Naive B cell (primary cell): ENCODE data around the gene CNDP1. TPM values are rescaled to one million over a fixed set of nuclear protein-coding genes. Genes with fewer than 3 reads are reported as not detected.
"Not testable (repeated sequence)": the region's sequence is repeated elsewhere in the genome, so short reads cannot be mapped to it uniquely, and the experiment has no call there.

Source experiments
- ATAC-seq, 2 donors: fragments of 150-1000 bp; cut with Tn5 transposase; 2 replicates each; pipeline ENCODE4 v1.10.0; 2021; ENCODE audit warnings: low read depth in 2 of 2, mild to moderate bottlenecking in 2 of 2, moderate library complexity in 2 of 2
- DNase-seq: peaks from one replicate; pipeline ENCODE4 v3.0.0; 2022
- H3K27ac Mint-ChIP-seq, 6 donors: one replicate each; pipeline ENCODE4 v1.8.0; 2020 to 2022; ENCODE audit warnings: mild to moderate bottlenecking in 6 of 6, mixed read lengths in 6 of 6, moderate library complexity in 5 of 6, inconsistent platforms in 2 of 6
- H3K27me3 Mint-ChIP-seq, 3 donors: one replicate each; pipeline ENCODE4 v1.8.0; 2021 to 2022; ENCODE audit warnings: mixed read lengths in 3 of 3, mild to moderate bottlenecking in 1 of 3
- H3K36me3 Mint-ChIP-seq, 2 donors: one replicate each; pipeline ENCODE4 v1.8.0; 2020 to 2022; ENCODE audit warnings: mixed read lengths in 2 of 2, inconsistent platforms in 1 of 2, mild to moderate bottlenecking in 1 of 2
- H3K4me1 Mint-ChIP-seq, 3 donors: one replicate each; pipeline ENCODE4 v1.8.0; 2020 to 2022; ENCODE audit warnings: mixed read lengths in 3 of 3, inconsistent platforms in 1 of 3, mild to moderate bottlenecking in 1 of 3, moderate library complexity in 1 of 3
- H3K4me3 Mint-ChIP-seq, 8 donors: one replicate each; pipeline ENCODE4 v1.8.0; 2020 to 2022; ENCODE audit warnings: mild to moderate bottlenecking in 8 of 8, mixed read lengths in 8 of 8, moderate library complexity in 8 of 8, inconsistent platforms in 2 of 8
- H3K9me3 Mint-ChIP-seq, 7 donors: one replicate each; pipeline ENCODE4 v1.8.0; 2020 to 2022; ENCODE audit warnings: mixed read lengths in 7 of 7, mild to moderate bottlenecking in 5 of 7, inconsistent platforms in 2 of 7, moderate library complexity in 1 of 7
- polyA plus RNA-seq, 6 donors: library from polyadenylated mRNA; unstranded; fragments of 300-500 nt; fragmentation: Illumina TruSeq; gene quantifications; one replicate each; pipeline ENCODE4 v1.2.3, GENCODE V29; 2021; ENCODE audit warnings: low read depth in 6 of 6

Gene CNDP1
- polyA plus RNA-seq, 6 donors from 2014 or later, result not detected

GRCh38 chr18:74518456-74519295 is 15.6 kb upstream of the CNDP1 start:
- no peak overlapping the region for H3K4me3 Mint-ChIP-seq
- no peak for ATAC-seq
- peaks cover 37 to 40% of the 10 kb centered on the region in 2 donors for H3K36me3 Mint-ChIP-seq
- H3K27me3 Mint-ChIP-seq, result no peaks in the 10 kb centered on the region
- no peak for DNase-seq
- H3K9me3 Mint-ChIP-seq, result no peaks in the 10 kb centered on the region
- H3K27ac Mint-ChIP-seq, result peak overlapping the region in 1 of 6 donors; percentile 64
- peaks cover 0 to 7% (median 6%) of the 10 kb centered on the region in 3 donors for H3K4me1 Mint-ChIP-seq

- Mint-ChIP-seq H3K4me3 (no peak overlapping the region), H3K27ac (peak overlapping the region in 3 of 6 donors; percentile 3 to 84 (median 66)), H3K27me3 (no peaks in the 10 kb centered on the region), H3K36me3 (peaks cover 37 to 40% of the 10 kb centered on the region in 2 donors), H3K4me1 (peaks cover 0 to 13% (median 11%) of the 10 kb centered on the region in 3 donors), H3K9me3 (no peaks in the 10 kb centered on the region)
- ATAC-seq (no peak), DNase-seq (no peak)
Observed at GRCh38 chr18:74519320-74520095, 14.8 kb upstream of the CNDP1 start.

- Mint-ChIP-seq H3K27ac (peak overlapping the region in 3 of 6 donors; percentile 30 to 62 (median 39)), H3K36me3 (peaks cover 37 to 40% of the 10 kb centered on the region in 2 donors)
- ATAC-seq, result no peak
Observed at GRCh38 chr18:74520096-74520833, 14.0 kb upstream of the CNDP1 start.

GRCh38 chr18:74521068-74521725 is 13.1 kb upstream of the CNDP1 start:
- Mint-ChIP-seq H3K36me3 (peaks cover 37 to 40% of the 10 kb centered on the region in 2 donors), H3K4me3 (no peak overlapping the region), H3K9me3 (no peaks in the 10 kb centered on the region), H3K27ac (peak overlapping the region in 1 of 6 donors; percentile 75), H3K27me3 (no peaks in the 10 kb centered on the region), H3K4me1 (peaks cover 0 to 12% (median 8%) of the 10 kb centered on the region in 3 donors)
- DNase-seq (no peak), ATAC-seq (no peak)

More at GRCh38 chr18:74520096-74520833, 14.0 kb upstream of the CNDP1 start:
- Mint-ChIP-seq H3K4me3 (no peak overlapping the region), H3K9me3 (no peaks in the 10 kb centered on the region), H3K27me3 (no peaks in the 10 kb centered on the region), H3K4me1 (peaks cover 0 to 12% (median 8%) of the 10 kb centered on the region in 3 donors)
- no peak for DNase-seq

GRCh38 chr18:74522635-74523548 is 11.4 kb upstream of the CNDP1 start:
- Mint-ChIP-seq H3K27ac (peak overlapping the region in 1 of 6 donors; percentile 93), H3K36me3 (peaks cover 33% of the 10 kb centered on the region in 2 donors)

GRCh38 chr18:74524097-74524496 is 10.2 kb upstream of the CNDP1 start:
- Mint-ChIP-seq H3K27ac (peak overlapping the region in 2 of 6 donors; percentile 43 to 77), H3K27me3 (no peaks in the 10 kb centered on the region), H3K9me3 (no peaks in the 10 kb centered on the region), H3K4me3 (no peak overlapping the region), H3K36me3 (peaks cover 23 to 28% of the 10 kb centered on the region in 2 donors), H3K4me1 (peaks cover 0 to 12% (median 8%) of the 10 kb centered on the region in 3 donors)
- DNase-seq (no peak), ATAC-seq (no peak)

More at GRCh38 chr18:74522635-74523548, 11.4 kb upstream of the CNDP1 start:
- no peak for ATAC-seq
- no peaks in the 10 kb centered on the region for H3K27me3 Mint-ChIP-seq
- peaks cover 0 to 12% (median 8%) of the 10 kb centered on the region in 3 donors for H3K4me1 Mint-ChIP-seq
- DNase-seq, result no peak
- peak overlapping the region in 1 of 8 donors; percentile 47 for H3K4me3 Mint-ChIP-seq
- H3K9me3 Mint-ChIP-seq, result no peaks in the 10 kb centered on the region

- H3K27me3 Mint-ChIP-seq, H3K4me3 Mint-ChIP-seq, DNase-seq, ATAC-seq, H3K9me3 Mint-ChIP-seq: not testable (repeated sequence)
- peak overlapping the region in 1 of 6 donors; percentile 71 for H3K27ac Mint-ChIP-seq
- peaks cover 20 to 23% of the 10 kb centered on the region in 2 donors for H3K36me3 Mint-ChIP-seq
- H3K4me1 Mint-ChIP-seq, result peaks cover 0 to 12% (median 8%) of the 10 kb centered on the region in 3 donors
Observed at GRCh38 chr18:74524915-74525314, 9.4 kb upstream of the CNDP1 start.

GRCh38 chr18:74525741-74526140 is 8.6 kb upstream of the CNDP1 start:
- Mint-ChIP-seq H3K4me3 (peak overlapping the region in 1 of 8 donors; percentile 15), H3K36me3 (peaks cover 12 to 23% of the 10 kb centered on the region in 2 donors), H3K27me3 (peaks cover 0 to 7% (median 0%) of the 10 kb centered on the region in 3 donors), H3K9me3 (no peaks in the 10 kb centered on the region), H3K27ac (peak overlapping the region in 1 of 6 donors; percentile 56), H3K4me1 (peaks cover 0 to 12% (median 8%) of the 10 kb centered on the region in 3 donors)
- DNase-seq, result no peak
- no peak for ATAC-seq

- peak overlapping the region in 1 of 6 donors; percentile 84 for H3K27ac Mint-ChIP-seq
- H3K36me3 Mint-ChIP-seq, result peaks cover 4 to 15% of the 10 kb centered on the region in 2 donors
- peaks cover 0 to 8% (median 4%) of the 10 kb centered on the region in 3 donors for H3K4me1 Mint-ChIP-seq
- DNase-seq (no peak), ATAC-seq (no peak)
- no peak overlapping the region for H3K4me3 Mint-ChIP-seq
- H3K27me3 Mint-ChIP-seq, result peaks cover 0 to 7% (median 0%) of the 10 kb centered on the region in 3 donors
- no peaks in the 10 kb centered on the region for H3K9me3 Mint-ChIP-seq
Observed at GRCh38 chr18:74526488-74526887, 7.8 kb upstream of the CNDP1 start.

- Mint-ChIP-seq H3K27ac (no peak overlapping the region), H3K4me1 (peaks cover 0 to 8% (median 4%) of the 10 kb centered on the region in 3 donors), H3K4me3 (no peak overlapping the region), H3K9me3 (no peaks in the 10 kb centered on the region), H3K27me3 (peaks cover 0 to 7% (median 5%) of the 10 kb centered on the region in 3 donors), H3K36me3 (no peaks in the 10 kb centered on the region)
- DNase-seq (no peak), ATAC-seq (peak in 1 of 2 donors; percentile 32)
Observed at GRCh38 chr18:74528478-74528877, 5.8 kb upstream of the CNDP1 start.

GRCh38 chr18:74528913-74529312 is 5.4 kb upstream of the CNDP1 start:
- H3K4me3 Mint-ChIP-seq, result no peak overlapping the region
- peaks cover 0 to 8% (median 4%) of the 10 kb centered on the region in 3 donors for H3K4me1 Mint-ChIP-seq
- ATAC-seq, result no peak
- no peak overlapping the region for H3K27ac Mint-ChIP-seq
- no peaks in the 10 kb centered on the region for H3K36me3 Mint-ChIP-seq
- H3K27me3 Mint-ChIP-seq, result peaks cover 0 to 7% (median 5%) of the 10 kb centered on the region in 3 donors
- no peaks in the 10 kb centered on the region for H3K9me3 Mint-ChIP-seq
- no peak for DNase-seq
